Neuronal stem cell (in vitro differentiated cells): ENCODE results near the gene UBE2F.

Experiments used
- DNase-seq: peaks from one replicate; pipeline ENCODE4 v3.0.0-alpha.2; 2013; ENCODE audit warnings: low spot score
- H2AFZ ChIP-seq: one replicate; pipeline ENCODE4 v1.6.1; 2013; ENCODE audit warnings: mild to moderate bottlenecking, low read length, inconsistent platforms
- H2AK5ac ChIP-seq: 2 replicates; pipeline ENCODE4 v1.6.1; 2013; ENCODE audit warnings: low read depth, mild to moderate bottlenecking, inconsistent platforms, low read length, moderate library complexity, mixed read lengths
- H2BK120ac ChIP-seq: 2 replicates; pipeline ENCODE4 v1.6.1; 2013; ENCODE audit warnings: low read depth, mild to moderate bottlenecking, inconsistent platforms, low read length, moderate library complexity, mixed read lengths
- H2BK12ac ChIP-seq: one replicate; pipeline ENCODE4 v1.6.1; 2013; ENCODE audit warnings: low read length, inconsistent platforms
- H2BK15ac ChIP-seq: 2 replicates; pipeline ENCODE4 v1.6.1; 2013; ENCODE audit warnings: mild to moderate bottlenecking, low read length, inconsistent platforms, mixed read lengths
- H2BK5ac ChIP-seq: one replicate; pipeline ENCODE4 v1.6.1; 2013; ENCODE audit warnings: inconsistent platforms, mild to moderate bottlenecking, low read length, moderate library complexity
- H3K14ac ChIP-seq: one replicate; pipeline ENCODE4 v1.6.1; 2013; ENCODE audit warnings: low read length, inconsistent platforms
- H3K18ac ChIP-seq: 2 replicates; pipeline ENCODE4 v1.6.1; 2013; ENCODE audit warnings: low read length, inconsistent platforms
- H3K23ac ChIP-seq: 2 replicates; pipeline ENCODE4 v1.6.1; 2013; ENCODE audit warnings: low read depth, mild to moderate bottlenecking, mixed read lengths, low read length, inconsistent platforms; ENCODE audit not compliant: poor library complexity
- H3K27ac ChIP-seq: replicated peaks from 3 replicates; pipeline ENCODE4 v1.5.1; 2013; ENCODE audit warnings: low read length, inconsistent platforms
- H3K27me3 ChIP-seq, 3 experiments: 2 replicates each; pipeline ENCODE4 v1.6.1; 2013; ENCODE audit warnings: low read length in 3 of 3, mild to moderate bottlenecking in 2 of 3, inconsistent platforms in 1 of 3, low read depth in 1 of 3, mixed read lengths in 1 of 3, moderate library complexity in 1 of 3; ENCODE audit not compliant: control insufficient read depth in 3 of 3, insufficient read depth in 3 of 3
- H3K36me3 ChIP-seq, 2 donors: replicated peaks in 1 of 2; 2 replicates each; pipeline ENCODE4 v1.6.1; 2013; ENCODE audit warnings: low read length in 2 of 2; ENCODE audit not compliant: control insufficient read depth in 2 of 2, insufficient read depth in 2 of 2
- H3K4ac ChIP-seq: 2 replicates; pipeline ENCODE4 v1.6.1; 2013; ENCODE audit warnings: inconsistent platforms, mild to moderate bottlenecking, low read length, moderate library complexity
- H3K4me1 ChIP-seq, 2 donors: 1 replicate in 1 of 2; 2 replicates in 1 of 2; pipeline ENCODE4 v1.6.1; 2013; ENCODE audit warnings: low read length in 2 of 2, low read depth in 1 of 2; ENCODE audit not compliant: control insufficient read depth in 2 of 2, insufficient read depth in 1 of 2
- H3K4me2 ChIP-seq: one replicate; pipeline ENCODE4 v1.6.1; 2013; ENCODE audit warnings: mild to moderate bottlenecking, low read length, inconsistent platforms; ENCODE audit not compliant: insufficient read depth, poor library complexity, severe bottlenecking
- H3K4me3 ChIP-seq, 2 donors: 2 replicates each; pipeline ENCODE4 v1.5.1; 2013; ENCODE audit warnings: low read length in 2 of 2, mild to moderate bottlenecking in 2 of 2, inconsistent platforms in 1 of 2, moderate library complexity in 1 of 2
- H3K79me1 ChIP-seq: one replicate; pipeline ENCODE4 v1.6.1; 2013; ENCODE audit warnings: low read depth, mild to moderate bottlenecking, inconsistent platforms, low read length, moderate library complexity
- H3K9ac ChIP-seq: one replicate; pipeline ENCODE4 v1.6.1; 2013; ENCODE audit warnings: mild to moderate bottlenecking, low read depth, low read length, inconsistent platforms; ENCODE audit not compliant: poor library complexity
- H3K9me3 ChIP-seq, 2 donors: replicated peaks in 1 of 2; 2 replicates each; pipeline versions ENCODE3 to v1.6.1; 2013; ENCODE audit warnings: low read length in 2 of 2, mild to moderate bottlenecking in 2 of 2, inconsistent platforms in 1 of 2, low read depth in 1 of 2, mixed read lengths in 1 of 2, moderate library complexity in 1 of 2; ENCODE audit not compliant: control insufficient read depth in 2 of 2, insufficient read depth in 1 of 2
- H4K8ac ChIP-seq: one replicate; pipeline ENCODE4 v1.6.1; 2013; ENCODE audit warnings: low read depth, mild to moderate bottlenecking, inconsistent platforms, low read length, moderate library complexity
- H4K91ac ChIP-seq: one replicate; pipeline ENCODE4 v1.6.1; 2013; ENCODE audit warnings: low read length, low read depth, mild to moderate bottlenecking, inconsistent platforms; ENCODE audit not compliant: poor library complexity
- WGBS, 2 donors: extraction: QIAGEN DNeasy Blood & Tissue Kit; methylation state at CpG; one replicate each; pipeline ENCODE4 v1.1.7; 2013; ENCODE audit warnings: missing lambda C conversion rate in 2 of 2, mixed read lengths in 1 of 2; ENCODE audit not compliant: insufficient read length in 2 of 2, insufficient replicate concordance in 1 of 2; ENCODE audit errors: extremely low coverage in 2 of 2; 5-methylcytosine and 5-hydroxymethylcytosine counted together

The UBE2F gene

DNA sequence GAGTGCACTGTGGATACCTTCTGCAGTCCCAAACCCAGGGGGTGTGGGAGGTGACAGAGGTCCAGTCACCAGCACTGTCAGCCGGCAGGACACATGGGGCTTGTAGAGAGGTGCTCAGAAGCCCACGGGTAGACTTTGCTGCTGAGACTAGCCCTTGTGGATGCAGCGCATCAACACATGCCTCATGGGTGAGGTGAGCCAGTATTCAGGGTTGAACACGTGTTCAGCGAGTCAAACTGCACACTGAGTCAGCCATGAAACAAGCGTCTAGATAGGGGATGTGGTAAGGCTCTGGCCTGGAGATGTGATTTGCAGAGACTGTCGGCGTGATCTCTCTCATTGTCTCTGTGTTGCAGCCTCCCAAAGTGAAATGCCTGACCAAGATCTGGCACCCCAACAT is 58.2 kb downstream of the UBE2F start:
- DNase-seq: no peak
- H2AK5ac ChIP-seq: no peak overlapping the region

DNA sequence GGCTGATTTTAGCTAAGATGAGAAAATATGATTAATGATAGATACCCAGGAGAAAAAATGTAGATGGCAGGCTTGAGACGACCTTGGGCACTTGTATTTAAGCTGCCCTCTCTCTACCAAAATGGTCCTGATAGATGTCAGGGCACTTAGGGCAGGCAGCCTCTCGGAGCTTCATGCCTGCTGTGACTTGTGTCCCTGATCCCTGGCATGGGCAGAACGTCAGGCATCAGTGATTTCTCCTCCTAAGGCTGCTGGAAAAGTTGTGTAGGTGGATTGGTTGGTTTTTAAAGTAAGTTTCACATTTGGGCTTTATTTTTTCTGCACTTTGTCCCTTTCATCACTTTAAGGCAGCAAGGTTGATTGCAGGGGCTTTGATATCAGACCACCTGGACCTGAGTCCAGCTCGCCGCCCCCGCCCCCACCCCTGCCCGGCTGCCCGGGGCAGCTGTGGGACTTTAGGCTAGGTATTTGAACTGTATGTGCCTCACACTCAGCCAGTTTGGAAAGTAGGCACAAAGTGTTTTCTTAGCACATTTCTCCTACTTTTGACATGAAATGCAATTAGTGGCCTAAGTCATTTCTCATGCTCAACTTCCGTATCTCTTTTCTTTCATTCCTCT is 59.0 kb downstream of the UBE2F start:
- Histone ChIP-seq H3K23ac (no peak overlapping the region), H2BK120ac (no peak overlapping the region), H4K91ac (no peak overlapping the region), H3K4me1 (no peaks in the 10 kb centered on the region), H2BK15ac (no peak overlapping the region), H3K4ac (no peak overlapping the region), H3K27ac (no peak overlapping the region), H3K9ac (no peak overlapping the region), H2AK5ac (no peak overlapping the region), H3K36me3 (peaks cover 11 to 44% of the 10 kb centered on the region in 2 donors), H3K79me1 (no peaks in the 10 kb centered on the region), H3K18ac (no peak overlapping the region), H2BK5ac (no peak overlapping the region), H3K14ac (no peak overlapping the region), H2BK12ac (no peak overlapping the region), H2AFZ (no peak overlapping the region), H3K27me3 (no peaks in the 10 kb centered on the region), H3K9me3 (no peaks in the 10 kb centered on the region), H3K4me2 (no peak overlapping the region), H4K8ac (no peak overlapping the region), H3K4me3 (no peak overlapping the region)
- no CpG with 5 or more reads among the region's 9 CpGs for WGBS, 2 donors
- DNase-seq: no peak

More for the DNA sequence above, 58.2 kb downstream of the UBE2F start:
- H2BK15ac ChIP-seq: no peak overlapping the region
- no peak overlapping the region for H3K27ac ChIP-seq
- H3K4me3 ChIP-seq: no peak overlapping the region
- no peaks in the 10 kb centered on the region for H3K27me3 ChIP-seq
- H2BK5ac ChIP-seq: no peak overlapping the region
- H4K8ac ChIP-seq: no peak overlapping the region
- no peak overlapping the region for H3K23ac ChIP-seq
- no peak overlapping the region for H2BK120ac ChIP-seq
- no peaks in the 10 kb centered on the region for H3K9me3 ChIP-seq
- no peak overlapping the region for H4K91ac ChIP-seq
- H2AFZ ChIP-seq: no peak overlapping the region
- H3K18ac ChIP-seq: no peak overlapping the region
- H3K4me2 ChIP-seq: no peak overlapping the region
- no peak overlapping the region for H3K4ac ChIP-seq
- H3K4me1 ChIP-seq: no peaks in the 10 kb centered on the region
- no peak overlapping the region for H3K14ac ChIP-seq
- WGBS, 2 donors: no CpG with 5 or more reads among the region's 8 CpGs
- H3K36me3 ChIP-seq: peaks cover 7 to 44% of the 10 kb centered on the region in 2 donors
- H2BK12ac ChIP-seq: no peak overlapping the region
- H3K79me1 ChIP-seq: no peaks in the 10 kb centered on the region
- no peak overlapping the region for H3K9ac ChIP-seq

DNA sequence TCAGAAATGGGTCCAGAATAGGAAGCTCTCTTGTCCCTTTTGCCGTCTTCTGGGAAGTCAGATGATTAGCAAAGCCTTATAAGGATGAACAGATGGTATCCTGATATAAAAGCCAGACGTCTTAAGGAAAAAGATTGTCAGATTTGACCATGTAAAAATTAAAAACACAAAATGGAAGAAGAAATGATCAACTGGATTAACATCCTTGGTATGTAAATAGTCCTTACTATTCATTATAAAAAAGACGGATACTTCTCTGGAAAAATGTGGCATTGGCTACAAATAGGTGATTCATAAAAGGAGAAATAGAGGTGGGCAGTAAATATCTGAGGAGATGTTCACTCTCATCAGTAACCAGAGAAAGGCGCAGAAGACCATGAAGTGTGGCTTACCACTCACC is 60.2 kb downstream of the UBE2F start:
- Histone ChIP-seq H3K79me1 (no peaks in the 10 kb centered on the region), H4K8ac (no peak overlapping the region), H2AK5ac (no peak overlapping the region), H3K27ac (no peak overlapping the region), H3K4me2 (no peak overlapping the region), H2BK12ac (no peak overlapping the region), H4K91ac (no peak overlapping the region), H3K14ac (no peak overlapping the region), H3K4me3 (no peak overlapping the region), H2BK15ac (no peak overlapping the region), H2BK120ac (no peak overlapping the region), H3K36me3 (peaks cover 12 to 50% of the 10 kb centered on the region in 2 donors), H3K4me1 (no peaks in the 10 kb centered on the region), H3K23ac (no peak overlapping the region), H3K9ac (no peak overlapping the region), H3K18ac (no peak overlapping the region), H3K4ac (no peak overlapping the region), H2BK5ac (no peak overlapping the region), H3K9me3 (no peaks in the 10 kb centered on the region), H3K27me3 (no peaks in the 10 kb centered on the region), H2AFZ (no peak overlapping the region)
- WGBS, 2 donors: no CpG with 5 or more reads among the region's 4 CpGs
- DNase-seq: no peak

DNA sequence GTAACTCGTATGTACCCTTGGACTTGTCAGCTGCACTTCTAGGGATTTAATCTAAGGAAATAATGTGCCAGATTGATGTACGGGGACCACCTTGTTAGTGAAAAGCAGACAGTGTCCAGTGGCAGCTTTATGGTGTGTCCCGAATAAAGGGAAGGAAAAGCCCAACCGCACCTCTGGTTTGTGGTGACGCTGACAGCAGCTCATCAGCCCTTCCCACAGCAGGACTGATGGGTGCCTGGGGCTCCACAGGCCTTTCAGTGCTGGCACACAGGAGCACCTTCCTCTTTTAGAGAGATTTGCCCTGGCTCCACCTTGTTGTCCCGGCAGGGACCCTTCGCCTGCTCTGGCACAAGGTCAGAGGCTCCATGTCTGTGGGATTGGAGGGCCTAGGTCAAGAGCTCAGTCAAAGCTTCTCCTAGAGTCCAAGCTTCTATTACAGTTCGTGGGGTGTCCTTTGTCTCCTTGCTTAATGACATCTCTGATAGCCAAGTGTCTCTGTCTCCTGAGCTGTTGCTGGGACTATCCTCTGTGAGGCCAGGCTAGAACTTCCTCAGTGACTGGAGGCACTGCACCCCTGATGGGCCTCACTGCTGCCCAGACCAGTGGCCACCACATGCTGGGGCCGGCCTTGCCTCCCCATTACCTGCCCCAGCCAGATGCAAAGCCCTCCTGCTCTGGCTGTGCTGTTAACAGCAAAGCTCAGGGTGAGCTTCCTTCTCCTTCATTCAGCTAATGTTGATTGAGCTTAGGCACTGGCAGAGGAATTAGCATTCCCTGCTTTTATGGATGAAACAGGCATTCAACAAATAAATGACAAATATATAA is 61.0 kb downstream of the UBE2F start:
- H2AK5ac ChIP-seq: no peak overlapping the region
- H3K4me1 ChIP-seq: no peaks in the 10 kb centered on the region
- peak overlapping the region; percentile 24 for H3K9ac ChIP-seq
- no peak overlapping the region for H3K4me3 ChIP-seq
- H2BK5ac ChIP-seq: no peak overlapping the region
- H2BK15ac ChIP-seq: no peak overlapping the region
- H3K36me3 ChIP-seq: peaks cover 12 to 51% of the 10 kb centered on the region in 2 donors
- DNase-seq: no peak
- no peak overlapping the region for H3K27ac ChIP-seq
- no peak overlapping the region for H4K91ac ChIP-seq
- H3K14ac ChIP-seq: no peak overlapping the region
- peak overlapping the region; percentile 59 for H3K23ac ChIP-seq
- H2BK120ac ChIP-seq: no peak overlapping the region
- no peak overlapping the region for H2AFZ ChIP-seq
- no peak overlapping the region for H2BK12ac ChIP-seq
- no CpG with 5 or more reads among the region's 9 CpGs for WGBS, 2 donors
- H3K4me2 ChIP-seq: no peak overlapping the region
- no peaks in the 10 kb centered on the region for H3K79me1 ChIP-seq
- H3K27me3 ChIP-seq: no peaks in the 10 kb centered on the region
- no peak overlapping the region for H3K4ac ChIP-seq
- no peak overlapping the region for H4K8ac ChIP-seq
- no peaks in the 10 kb centered on the region for H3K9me3 ChIP-seq
- H3K18ac ChIP-seq: no peak overlapping the region
